ENCODE results near the gene SORCS3.
"Not testable (repeated sequence)": the region's sequence is repeated elsewhere in the genome, so short reads cannot be mapped to it uniquely, and the experiment has no call there.

DNA sequence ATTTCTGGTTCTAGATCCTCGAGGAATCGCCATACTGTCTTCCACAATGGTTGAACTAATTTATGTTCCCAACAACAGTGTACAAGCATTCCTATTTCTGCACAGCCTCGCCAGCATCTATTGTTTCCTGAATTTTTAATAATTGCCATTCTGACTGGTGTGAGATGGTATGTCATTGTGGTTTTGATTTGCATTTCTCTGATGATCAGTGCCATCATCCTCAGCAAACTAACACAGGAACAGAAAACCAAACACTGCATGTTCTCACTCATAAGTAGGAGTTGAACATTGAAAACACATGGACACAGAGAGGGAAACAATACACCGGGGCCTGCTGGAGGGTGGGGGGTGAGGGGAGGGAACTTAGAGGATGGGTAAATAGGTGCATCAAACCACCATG lies 62.2 kb downstream of the SORCS3 start:
- TF ChIP-seq, protein P1, sequence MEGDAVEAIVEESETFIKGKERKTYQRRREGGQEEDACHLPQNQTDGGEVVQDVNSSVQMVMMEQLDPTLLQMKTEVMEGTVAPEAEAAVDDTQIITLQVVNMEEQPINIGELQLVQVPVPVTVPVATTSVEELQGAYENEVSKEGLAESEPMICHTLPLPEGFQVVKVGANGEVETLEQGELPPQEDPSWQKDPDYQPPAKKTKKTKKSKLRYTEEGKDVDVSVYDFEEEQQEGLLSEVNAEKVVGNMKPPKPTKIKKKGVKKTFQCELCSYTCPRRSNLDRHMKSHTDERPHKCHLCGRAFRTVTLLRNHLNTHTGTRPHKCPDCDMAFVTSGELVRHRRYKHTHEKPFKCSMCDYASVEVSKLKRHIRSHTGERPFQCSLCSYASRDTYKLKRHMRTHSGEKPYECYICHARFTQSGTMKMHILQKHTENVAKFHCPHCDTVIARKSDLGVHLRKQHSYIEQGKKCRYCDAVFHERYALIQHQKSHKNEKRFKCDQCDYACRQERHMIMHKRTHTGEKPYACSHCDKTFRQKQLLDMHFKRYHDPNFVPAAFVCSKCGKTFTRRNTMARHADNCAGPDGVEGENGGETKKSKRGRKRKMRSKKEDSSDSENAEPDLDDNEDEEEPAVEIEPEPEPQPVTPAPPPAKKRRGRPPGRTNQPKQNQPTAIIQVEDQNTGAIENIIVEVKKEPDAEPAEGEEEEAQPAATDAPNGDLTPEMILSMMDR (conservative IDR thresholded peaks at IDR 0.05) = not testable (repeated sequence)
- not testable (repeated sequence) for TF ChIP-seq EZH2 (IDR thresholded peaks at IDR 0.05; ENCODE audit: low read depth)
